CD4-positive, alpha-beta T cell treated with Interleukin-4 for 4 hours (primary cell): ENCODE data around the gene TCL1B.

Experiments used
- DNase-seq: peaks from one replicate; pipeline ENCODE4 v3.0.0-alpha.2; 2020

Gene TCL1B

DNA sequence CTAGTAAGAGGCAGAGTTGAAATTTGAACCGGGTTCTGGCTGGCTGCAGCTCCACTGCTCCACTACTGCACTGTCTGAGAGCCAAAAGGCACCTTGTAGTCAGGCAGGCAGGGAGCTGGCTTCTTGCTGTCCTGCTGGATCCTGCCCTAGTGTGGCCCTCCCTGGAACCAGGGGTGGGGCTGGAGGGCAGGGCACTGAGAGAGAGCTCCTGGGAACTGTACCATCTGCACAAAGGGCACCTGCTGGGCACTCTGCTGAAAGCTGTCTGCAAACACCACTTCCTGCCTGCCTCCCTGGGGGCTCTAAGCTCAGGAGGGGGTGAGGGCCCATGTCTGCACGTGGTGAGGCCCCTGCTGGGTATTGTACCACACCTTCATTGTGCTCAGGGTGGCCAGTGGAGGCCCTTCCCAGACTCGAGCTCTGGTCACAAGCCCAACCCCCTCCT lies 19.0 kb upstream of the TCL1B start:
- no peak for DNase-seq

DNA sequence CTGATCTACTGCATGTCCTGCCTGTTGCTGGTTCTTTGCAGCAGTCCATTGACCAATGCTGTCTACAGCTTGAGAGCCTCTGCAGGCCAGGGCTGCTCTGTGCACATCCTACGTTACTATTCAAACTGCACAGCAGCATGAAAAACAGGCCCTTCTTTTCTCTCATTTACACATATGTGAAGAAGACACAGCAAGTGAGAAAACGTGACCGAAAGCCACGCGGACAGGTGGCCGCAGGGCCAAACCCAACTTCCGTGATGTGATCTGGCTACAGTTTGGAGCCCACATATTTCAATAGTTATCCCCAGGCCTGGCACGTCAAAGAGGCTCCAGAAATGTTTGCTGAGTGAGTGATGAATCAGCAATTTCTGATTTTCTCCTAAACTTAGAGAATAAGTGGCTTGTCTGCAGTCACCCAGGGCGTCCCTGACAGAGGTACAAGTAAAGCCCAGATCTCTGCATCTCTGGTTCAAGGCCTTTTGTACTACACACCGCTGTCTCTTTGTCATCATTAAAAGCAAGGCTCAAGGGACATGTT lies 17.9 kb upstream of the TCL1B start:
- DNase-seq, result no peak

DNA sequence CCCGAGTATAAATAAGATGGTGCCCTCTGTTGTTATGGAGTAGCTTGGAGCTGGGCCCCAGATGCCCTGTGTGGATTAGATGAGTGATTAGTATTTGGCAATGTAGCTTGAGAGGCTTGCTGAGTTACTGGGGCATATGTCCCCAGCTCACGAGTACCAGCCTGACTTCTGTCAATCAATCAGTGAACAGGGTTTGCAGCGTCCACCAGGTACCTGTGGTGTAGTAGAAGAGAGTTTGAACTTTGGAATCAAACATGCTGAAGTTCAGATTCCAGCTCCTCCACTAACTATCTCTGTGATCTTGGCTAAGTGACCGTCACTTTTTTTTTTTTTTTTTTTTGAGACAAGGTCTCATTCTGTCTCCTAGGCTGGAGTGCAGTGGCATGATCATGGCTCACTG lies 11.6 kb upstream of the TCL1B start:
- no peak for DNase-seq

DNA sequence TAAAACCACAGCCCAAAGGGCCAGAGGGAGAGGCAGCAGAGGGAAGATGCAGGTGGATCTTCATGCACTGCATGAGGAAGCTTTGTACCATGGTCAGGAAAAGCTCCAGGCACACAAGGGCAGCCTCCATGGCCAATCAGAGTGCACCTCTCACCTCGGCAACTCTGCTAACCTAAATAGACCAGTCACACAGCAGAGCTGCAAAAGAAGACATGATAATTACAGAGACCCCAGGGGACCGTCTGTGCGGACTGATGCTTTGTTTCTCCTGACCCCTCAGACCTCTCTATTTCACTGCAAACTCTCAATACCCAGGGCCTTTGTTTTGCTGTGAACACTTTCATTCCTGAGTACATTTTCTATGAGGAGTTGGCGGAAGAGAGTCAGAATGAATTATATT lies 10.7 kb upstream of the TCL1B start:
- DNase-seq, result no peak

DNA sequence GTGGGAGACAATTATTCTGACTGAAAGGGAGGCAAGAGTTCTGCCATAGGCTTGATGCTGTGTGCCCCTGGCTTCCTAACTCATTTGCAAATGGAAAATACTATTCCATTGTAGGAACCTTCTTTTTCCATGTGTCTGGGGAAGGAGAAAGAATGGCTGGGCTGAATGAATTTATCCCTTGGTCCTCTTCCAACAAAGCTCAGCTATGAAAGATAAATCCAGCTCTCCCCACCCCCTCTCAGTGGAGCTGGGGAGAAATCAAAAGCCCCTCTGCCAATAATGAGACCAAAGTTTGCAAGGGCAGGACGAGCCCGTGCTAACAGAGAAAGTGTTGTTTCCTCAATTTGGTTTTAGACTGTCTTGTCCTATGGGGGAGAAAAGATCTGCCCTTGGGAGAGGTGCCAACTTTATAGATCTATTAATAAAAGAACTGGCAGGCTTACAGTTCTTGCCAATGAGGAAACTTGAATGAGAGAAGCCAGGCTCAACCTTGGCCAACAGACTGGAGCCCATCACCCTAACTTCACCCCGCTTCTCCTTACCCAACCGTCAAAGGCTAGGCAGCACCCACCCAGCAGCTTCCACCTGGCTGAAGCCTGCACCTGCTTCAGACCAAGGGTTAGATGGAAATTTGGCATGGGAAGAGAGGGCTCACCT lies 8.9 kb upstream of the TCL1B start:
- DNase-seq, result no peak

DNA sequence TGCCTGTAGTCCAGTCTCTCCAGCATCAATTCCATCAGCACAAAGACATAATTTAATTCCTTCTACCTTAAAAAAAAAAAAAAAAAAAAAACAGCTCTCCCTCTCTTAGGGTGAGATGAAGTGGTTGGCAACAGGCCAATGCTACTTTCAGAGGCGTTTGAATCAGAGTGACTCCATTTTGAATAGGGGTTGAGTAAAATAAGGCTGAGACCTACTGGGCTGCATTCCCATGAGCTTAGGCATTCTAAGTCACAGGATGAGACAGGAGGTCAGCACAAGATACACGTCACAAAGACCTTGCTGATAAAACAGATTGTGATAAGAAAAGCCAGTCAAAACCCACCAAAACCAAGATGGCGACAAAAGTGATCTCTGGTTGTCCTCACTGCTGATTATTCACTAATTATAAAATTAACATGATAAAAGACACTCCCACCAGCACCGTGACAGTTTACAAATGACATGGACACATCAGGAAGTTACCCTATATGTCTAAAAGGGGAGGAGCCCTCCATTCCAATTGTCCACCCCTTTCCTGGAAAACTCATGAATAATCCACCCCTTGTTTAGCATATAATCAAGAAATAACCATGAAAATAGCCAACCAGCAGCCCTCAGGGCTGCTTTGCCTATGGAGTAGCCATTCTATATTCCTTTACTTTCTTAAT lies 6.9 kb upstream of the TCL1B start:
- DNase-seq, result no peak

DNA sequence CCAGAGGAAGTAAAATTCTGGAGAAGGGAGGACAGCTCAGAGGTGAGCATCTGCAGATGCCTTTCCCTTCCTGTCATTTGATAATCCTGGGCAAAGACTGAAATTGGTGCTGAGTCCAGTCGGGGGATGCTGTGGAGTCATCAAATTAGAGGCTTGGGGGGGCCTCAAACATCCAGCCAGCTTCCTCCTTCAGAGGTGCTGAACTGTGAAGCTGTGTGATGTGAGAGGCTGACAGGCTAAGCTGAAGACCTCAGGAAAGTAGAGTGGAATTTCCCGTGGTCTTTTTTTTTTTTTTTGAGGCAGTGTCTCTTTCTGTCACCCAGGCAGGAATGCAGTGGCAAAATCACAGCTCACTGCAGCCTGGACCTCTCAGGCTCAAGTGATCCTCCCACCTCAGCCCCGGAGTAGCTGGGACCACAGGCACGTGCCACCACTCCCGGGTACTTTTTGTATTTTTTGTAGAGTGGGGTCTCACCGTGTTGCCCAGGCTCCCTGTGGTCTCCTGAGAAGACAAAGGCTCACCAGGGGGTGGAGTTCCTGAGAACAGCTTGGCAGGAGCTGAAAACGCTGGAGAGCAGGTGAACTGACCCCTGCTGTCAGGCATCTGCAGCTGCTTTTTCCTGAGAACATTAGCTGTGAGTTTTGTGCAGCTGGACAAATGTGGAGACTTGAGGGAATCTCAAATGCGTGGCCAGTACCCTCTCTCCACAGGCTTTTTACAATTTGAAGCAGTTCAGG lies 6.1 kb upstream of the TCL1B start:
- no peak for DNase-seq

DNA sequence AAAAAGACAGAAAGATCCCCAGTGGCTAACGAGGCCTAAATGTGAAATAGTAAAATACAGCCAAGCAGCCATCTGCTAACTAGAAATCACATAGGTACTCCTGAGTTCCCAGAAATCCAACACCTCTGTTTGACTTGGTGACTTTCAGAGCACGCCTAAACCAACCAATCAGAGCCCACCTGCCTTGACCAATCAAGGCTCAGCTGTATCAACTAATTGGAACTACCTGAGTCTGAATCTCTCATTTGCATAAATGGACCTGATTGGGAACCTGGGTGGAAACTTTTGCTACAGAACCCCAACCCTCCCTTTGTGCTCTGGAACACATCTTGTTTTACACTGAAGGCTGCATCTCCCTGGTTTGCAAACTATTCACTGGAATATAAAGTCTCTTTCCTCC lies 5.1 kb upstream of the TCL1B start:
- no peak for DNase-seq

DNA sequence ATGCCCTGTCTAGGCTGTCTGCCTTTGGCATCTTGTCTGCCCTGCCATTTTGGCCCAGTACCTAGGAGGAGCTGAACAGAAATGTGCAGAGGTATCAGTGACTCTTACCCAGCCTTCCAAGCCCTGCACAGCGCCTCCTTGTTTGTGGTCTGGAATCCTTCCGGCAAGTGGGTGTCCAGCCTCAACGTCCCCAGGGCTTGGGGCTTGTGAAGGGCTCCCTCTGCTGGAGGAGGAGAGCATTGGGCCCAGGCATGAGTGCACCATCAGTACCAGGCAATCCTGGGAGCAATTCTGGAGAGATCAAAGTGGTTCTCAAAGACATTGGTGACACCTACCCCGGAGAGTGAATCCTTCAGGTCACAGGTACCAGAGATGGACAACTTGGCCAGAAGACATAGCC lies 2.4 kb upstream of the TCL1B start:
- DNase-seq, result peak; percentile 6

DNA sequence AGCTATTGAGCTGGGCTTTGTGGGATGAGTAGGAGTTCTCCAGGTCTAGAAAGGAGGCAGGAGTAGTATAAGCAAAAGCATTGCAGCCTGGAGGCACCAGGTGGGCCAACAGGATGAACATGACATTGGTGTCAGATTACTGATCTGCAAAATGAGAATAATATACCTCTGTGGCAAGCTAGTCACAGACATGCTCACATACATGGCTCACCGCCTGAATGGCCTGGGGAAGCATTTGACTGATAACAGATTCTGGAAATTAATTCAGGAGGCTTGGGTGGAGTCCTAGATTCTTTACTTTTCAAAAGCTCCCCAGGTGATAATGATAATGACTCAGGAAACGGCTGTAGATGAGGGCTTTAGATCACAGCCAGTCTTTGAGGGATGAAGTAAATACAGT lies 709 bp downstream of the TCL1B start:
- no peak for DNase-seq

DNA sequence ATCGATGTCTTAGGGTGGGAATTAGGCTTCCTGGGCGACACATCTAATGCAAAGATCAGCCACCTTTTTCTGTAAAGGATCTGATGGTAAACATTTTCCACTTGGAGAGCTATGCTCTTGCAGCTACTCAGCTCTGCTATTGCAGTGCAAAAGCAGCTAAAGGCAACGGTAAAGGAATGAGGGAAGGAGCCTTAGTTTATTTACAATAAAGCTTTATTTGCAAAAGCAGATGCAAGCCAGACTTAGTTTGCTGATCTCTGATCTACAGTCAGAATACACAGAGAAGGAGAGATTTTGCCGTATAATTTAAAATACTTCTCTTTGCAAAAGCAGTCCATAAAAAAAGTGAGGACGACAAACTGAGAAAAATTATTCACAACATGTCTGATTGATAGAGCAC lies 3.2 kb downstream of the TCL1B start:
- DNase-seq, result no peak

DNA sequence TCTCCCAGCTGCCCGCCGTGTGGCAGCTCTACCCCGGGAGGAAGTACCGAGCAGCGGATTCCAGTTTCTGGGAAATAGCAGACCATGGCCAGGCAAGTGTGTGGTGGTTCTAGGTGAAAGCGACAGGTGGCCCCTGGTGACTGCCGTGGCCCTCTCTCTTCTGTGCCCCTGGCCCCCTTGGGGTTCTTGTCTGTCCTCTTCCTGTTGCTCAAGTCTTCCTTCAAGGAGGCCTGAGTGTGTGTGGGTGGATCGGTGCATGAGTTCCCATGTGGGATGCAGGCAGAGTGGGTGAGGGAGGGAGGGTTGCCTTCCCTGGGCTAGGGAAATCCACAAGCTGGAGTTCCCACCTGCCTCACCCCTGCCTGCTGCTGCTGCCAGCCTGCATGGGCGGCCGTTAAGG lies 4.6 kb downstream of the TCL1B start:
- no peak for DNase-seq

DNA sequence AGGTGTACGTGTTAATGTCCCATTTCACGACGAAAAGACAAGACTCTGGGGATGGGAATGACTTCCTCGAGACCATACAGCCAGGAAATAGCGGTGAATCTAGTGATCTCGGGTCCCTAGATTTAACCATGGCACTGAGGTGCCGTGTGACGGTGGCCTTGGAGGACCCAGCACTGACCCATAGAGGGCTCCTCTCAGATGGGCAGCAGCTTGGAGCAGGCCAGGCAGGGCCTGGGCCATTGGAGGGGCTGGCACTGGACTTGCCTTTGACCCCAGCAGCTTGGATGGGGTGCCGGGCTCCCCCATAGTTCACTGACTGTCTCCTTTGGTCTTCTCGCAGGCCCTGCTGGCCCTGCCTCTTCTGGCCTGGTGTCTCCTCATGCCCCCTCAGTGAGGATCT lies 5.4 kb downstream of the TCL1B start:
- no peak for DNase-seq

DNA sequence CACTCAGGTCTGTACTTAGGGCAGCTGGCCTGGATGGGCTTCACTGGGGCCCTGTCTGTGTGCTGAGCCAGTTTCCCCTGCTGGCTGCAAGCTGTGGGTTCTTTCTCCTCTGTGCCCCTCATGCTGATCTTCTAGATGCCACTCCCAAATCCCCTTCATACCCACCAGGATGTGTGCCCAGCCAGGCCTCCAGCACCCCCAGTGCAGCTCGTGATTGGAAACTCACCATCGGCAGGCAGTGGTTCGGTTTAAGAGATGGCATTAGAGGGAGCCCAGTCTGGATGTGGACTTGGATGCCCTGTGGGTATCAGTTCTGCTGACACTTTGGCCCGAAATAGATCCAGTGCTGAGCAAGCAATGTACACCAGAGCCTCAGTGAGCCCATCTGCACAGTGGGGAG lies 5.9 kb downstream of the TCL1B start:
- DNase-seq, result no peak

DNA sequence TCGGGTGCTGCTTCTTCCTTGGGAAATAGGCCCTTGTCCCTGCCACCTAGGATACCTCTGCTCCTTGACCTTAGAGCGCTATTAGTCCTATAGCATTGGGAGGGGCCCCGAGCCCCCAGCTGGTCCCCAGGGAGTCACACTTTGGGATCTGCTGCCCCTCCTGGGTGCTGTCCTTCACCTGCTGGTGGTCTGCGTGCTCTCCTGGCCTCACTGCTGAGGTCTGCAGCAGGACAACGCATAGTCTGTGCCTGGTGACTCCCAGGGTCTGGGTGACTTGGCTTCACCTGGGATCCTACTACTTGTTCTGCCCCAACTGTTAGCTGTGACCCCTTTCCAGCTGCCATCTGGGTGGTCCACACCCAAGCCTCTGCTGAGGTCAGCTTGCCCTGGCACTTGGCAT lies 8.8 kb downstream of the TCL1B start:
- DNase-seq, result no peak

DNA sequence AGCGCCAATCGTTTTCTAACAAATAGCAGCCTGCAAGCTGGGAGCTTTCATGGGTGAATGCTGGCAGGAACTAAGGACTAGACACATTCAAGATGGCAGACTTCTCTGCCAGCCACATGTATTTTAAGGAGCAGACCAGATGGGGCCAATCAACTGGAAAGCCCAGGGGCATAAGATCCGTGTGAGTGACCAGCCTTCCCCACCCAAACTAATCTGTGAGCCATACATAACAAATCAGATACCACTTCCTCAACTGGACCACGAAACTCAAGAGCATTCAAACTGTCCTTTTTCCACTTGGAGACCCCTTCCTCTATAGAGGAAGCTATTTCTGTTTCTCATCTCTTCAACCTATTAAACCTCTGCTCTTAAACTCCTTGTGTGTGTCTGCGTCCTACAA lies 9.7 kb downstream of the TCL1B start:
- DNase-seq, result no peak

DNA sequence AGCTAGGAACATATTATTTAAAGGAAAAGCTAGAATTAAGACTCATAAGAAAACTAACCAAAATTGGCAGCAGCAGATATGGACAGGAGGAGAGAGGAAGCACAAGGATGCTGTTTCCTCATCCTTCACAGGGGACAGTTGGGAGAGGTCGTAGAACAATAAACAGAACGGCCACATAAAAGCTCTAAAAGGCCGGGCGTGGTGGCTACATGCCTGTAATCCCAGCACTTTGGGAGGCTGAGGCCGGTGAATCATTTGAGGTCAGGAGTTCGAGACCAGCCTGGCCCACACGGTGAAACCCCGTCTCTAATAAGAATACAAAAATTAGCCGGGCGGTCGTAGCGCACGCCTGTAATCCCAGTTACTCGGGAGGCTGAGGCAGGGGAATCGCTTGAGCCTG lies 10.5 kb downstream of the TCL1B start:
- DNase-seq, result no peak

DNA sequence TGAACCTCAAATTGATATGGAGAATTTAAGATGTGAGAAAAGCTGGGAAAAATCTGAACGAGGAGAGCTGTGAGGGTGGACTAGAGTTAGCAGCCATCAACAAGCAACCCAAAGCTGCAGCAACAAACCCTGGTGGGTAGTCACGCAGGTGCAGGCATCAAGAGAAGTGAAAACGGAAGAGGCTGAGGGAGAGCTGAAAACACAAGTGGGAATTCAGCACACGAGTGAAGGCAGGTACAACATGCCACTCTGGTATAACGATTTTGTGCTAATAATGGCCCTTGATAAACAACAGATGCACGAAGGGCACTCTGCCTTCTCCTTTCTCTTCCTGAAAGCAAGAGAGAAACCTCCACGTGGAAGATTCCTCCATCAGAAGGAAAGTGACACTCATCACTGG lies 11.5 kb downstream of the TCL1B start:
- no peak for DNase-seq

DNA sequence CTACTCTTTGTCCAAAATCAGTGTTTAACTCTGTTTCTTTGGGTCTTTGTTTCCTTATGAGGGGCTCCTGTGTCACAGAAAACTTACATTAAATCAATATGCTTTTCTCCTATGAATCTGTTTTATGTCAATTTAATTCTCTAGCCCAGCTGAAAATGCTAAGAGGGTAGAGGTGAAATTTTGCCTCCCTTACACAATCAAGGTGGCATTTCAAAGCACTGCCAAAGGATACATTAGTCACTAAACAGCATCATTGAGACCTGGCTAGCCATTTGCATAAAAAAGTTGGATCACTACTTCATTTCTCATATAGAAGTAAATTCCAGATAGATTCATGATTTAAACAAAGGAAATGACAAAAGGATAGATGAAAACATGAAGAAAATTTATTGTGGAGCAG lies 12.1 kb downstream of the TCL1B start:
- DNase-seq, result no peak

DNA sequence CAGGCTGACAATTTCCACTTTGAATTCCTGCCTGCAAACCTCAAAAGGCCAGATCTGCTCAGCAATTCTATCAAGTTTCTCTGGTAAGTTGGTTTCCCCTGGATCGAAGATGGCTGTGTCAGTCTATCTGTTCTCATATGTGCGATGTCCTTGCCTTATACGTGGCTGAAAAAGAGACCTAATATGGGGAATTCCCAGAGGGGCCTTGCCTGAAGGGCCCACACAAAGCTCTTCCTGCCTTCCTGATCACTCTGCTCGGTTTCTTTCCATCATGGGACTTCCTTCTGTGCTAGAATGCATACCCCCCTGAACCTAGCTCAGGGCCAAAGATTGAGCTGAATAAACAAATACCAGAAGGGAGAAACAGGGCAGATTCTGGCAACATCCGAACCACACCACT lies 13.2 kb downstream of the TCL1B start:
- no peak for DNase-seq

DNA sequence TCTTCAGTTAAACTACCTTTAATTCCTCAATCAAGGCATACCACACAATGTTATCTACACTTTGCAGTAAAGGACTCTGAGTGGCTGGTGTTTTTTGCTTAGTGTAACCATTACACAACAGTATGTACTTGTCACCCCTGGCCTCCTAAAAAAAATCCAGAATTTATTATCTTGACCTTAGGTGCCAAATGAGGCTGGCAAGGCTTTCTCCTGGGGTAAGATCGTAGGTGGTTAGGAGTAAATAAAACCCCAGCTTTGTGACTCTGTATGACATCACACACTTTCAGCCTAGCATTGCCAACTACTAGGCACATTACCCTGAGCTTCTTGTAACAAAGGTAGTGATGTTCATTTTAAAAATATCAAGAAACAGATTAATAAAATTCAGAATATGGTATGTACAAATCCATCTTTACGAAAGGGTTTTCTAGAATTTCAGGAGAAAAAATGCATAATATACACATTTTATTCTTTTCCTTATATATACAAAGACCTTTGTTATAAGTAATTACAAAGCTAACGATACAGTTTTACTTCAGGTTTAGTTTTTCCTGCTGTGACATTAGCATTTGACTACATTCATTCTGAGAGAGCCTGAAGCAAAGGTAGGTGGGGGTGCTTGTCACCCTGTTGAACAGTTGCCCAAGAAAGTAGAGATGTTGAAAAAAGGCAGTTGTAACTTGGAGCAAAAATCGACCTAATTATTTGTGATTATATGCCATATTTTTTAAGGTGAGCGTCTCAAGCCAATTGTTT lies 14.2 kb downstream of the TCL1B start:
- no peak for DNase-seq

DNA sequence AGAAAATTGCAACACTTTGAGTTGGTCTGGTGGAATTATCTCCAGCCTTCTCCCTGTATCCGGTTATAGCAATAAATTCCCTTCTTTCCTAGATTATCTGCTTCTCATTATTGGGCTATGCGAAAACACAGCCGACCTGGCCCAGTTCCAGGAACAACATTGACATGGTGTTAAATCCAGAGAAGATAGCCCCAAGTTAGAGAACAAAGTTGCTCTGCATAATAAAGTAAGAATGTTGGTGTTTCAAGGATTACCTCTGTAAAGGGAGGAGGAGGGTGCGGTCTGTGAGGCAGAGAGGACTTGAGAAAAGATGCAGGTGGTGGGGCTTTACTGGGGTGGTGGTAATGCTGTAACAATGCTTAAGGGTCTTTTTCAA lies 15.6 kb downstream of the TCL1B start:
- DNase-seq, result no peak

DNA sequence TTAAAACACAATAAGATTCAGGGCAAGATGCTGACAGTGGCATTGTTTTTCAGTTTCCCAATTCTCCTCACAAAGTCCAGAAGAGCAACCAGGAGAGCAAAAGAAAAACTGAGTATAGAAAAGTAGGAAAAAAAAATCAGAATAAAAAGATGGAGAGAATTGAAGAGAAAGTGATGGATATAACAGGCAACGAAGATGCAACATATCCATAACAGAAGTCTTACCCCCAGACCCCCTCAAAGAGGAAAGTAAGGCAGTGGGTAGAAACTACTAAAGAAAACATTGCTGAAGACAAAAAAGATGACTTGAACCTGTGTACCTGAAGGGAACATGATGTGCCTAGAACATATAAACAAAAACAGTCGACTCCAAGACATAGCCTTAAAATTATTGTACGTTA lies 17.1 kb downstream of the TCL1B start:
- no peak for DNase-seq

DNA sequence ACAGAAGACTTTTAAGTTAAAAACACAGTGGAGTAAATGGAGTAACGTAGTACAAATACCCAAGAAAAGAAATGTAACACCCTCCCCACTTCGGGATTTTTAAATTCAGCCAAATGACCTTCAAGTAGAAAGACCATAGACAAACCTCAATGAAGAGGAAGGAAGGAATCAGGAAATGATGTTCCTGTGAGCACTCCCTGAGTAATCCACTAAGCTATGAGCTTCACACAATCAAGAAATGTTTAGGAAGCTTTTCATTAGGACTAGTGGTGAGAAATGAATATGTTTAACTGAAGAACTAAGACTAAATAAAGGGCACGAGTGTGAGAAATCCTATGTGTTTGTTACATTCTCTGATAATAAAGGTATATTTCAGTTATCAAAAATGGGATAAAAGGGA lies 17.6 kb downstream of the TCL1B start:
- no peak for DNase-seq
